Measurements from ENCODE around the gene ST3GAL6. TPM values are rescaled to one million over a fixed set of nuclear protein-coding genes. Genes with fewer than 3 reads are reported as not detected.
A peak's percentile ranks its signal among the peaks of the same experiment; 100 is the strongest.

The ST3GAL6 gene
- total RNA-seq, 1 donor from 2014 or later: 2.9 TPM

DNA sequence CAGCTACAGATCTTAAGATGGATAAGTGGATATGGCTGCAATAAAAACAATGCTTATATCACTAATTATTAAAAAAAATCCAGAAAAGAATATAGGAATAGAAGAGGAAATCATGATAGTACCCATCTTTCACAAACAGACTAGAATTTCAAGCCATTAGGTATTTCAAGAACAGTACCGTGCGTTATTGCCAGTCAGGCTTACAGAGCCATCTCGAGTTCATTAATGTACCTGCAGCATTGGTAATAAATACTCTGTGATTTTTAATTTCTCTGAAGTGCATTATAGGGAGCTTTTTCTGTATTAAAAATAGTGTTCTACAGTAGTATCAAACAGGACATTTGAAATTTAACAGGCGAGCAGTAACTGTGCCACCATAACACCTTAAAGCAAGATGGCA is 35.7 kb downstream of the ST3GAL6 start:
- FAIRE-seq: no peak
- no peaks in the 10 kb centered on the region for H3K36me3 ChIP-seq (ENCODE audit: control insufficient read depth, insufficient read depth, low read length)

DNA sequence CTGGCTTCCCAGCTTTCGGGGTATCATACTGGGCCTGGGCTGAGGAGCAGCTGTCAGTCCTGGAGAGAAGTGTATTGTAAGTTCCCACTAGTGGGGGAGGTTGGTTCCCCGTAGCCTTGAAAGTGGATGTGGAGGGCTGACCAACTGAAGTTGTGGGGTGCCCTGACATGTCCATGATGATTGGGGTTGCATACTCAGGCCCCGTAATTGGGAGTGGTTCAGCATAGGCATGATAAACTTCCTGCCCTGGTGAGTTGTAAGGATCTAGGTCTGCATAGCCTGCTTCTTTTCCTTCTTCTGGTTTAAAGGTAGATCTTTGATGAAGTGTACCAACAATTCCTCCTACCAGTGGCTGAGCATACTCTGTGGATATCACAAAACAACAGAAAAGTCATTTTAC is 36.3 kb downstream of the ST3GAL6 start:
- no peaks in the 10 kb centered on the region for H3K36me3 ChIP-seq (ENCODE audit: control insufficient read depth, insufficient read depth, low read length)
- FAIRE-seq: no peak

More for the DNA sequence above, 35.7 kb downstream of the ST3GAL6 start:
- Histone ChIP-seq H3K4me3 (ENCODE audit: low read depth, low read length) (no peak overlapping the region), H3K27me3 (ENCODE audit: control insufficient read depth, insufficient read depth, low read length) (no peaks in the 10 kb centered on the region)
- DNase-seq (ENCODE audit: low read depth): no peak
- TF ChIP-seq, protein P1, sequence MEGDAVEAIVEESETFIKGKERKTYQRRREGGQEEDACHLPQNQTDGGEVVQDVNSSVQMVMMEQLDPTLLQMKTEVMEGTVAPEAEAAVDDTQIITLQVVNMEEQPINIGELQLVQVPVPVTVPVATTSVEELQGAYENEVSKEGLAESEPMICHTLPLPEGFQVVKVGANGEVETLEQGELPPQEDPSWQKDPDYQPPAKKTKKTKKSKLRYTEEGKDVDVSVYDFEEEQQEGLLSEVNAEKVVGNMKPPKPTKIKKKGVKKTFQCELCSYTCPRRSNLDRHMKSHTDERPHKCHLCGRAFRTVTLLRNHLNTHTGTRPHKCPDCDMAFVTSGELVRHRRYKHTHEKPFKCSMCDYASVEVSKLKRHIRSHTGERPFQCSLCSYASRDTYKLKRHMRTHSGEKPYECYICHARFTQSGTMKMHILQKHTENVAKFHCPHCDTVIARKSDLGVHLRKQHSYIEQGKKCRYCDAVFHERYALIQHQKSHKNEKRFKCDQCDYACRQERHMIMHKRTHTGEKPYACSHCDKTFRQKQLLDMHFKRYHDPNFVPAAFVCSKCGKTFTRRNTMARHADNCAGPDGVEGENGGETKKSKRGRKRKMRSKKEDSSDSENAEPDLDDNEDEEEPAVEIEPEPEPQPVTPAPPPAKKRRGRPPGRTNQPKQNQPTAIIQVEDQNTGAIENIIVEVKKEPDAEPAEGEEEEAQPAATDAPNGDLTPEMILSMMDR (IDR thresholded peaks at IDR 0.05; ENCODE audit: insufficient read depth, low read length, severe bottlenecking): no peak

DNA sequence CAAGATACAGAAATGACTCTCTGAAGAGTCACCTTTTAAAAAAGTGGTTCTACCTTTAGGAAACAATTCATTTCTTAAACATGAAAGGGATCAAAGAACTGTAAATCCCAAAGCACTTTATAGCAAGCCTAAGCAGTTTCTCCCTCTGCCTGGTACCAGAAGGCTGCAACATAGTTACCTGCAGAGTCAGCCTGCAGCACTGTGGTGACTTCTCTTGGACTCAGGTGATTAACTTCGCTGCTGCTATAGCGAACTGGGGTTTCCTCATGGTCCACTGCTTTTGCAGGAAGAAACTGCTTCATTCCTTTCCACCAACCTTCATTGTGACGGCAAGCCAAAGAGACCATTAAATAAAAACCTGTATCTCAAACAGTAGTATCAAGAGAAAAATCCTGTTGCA is 37.3 kb downstream of the ST3GAL6 start:
- no peak overlapping the region for H3K4me3 ChIP-seq (ENCODE audit: low read depth, low read length)
- peak; percentile 58 for DNase-seq (ENCODE audit: low read depth)
- TF ChIP-seq, protein P1 (IDR thresholded peaks at IDR 0.05; ENCODE audit: insufficient read depth, low read length, severe bottlenecking): no peak
- no peak for FAIRE-seq
- peaks cover under 1% of the 10 kb centered on the region for H3K36me3 ChIP-seq (ENCODE audit: control insufficient read depth, insufficient read depth, low read length)
- H3K27me3 ChIP-seq (ENCODE audit: control insufficient read depth, insufficient read depth, low read length): no peaks in the 10 kb centered on the region

More for the DNA sequence above, 36.3 kb downstream of the ST3GAL6 start:
- Histone ChIP-seq H3K27me3 (ENCODE audit: control insufficient read depth, insufficient read depth, low read length) (no peaks in the 10 kb centered on the region), H3K4me3 (ENCODE audit: low read depth, low read length) (no peak overlapping the region)
- DNase-seq (ENCODE audit: low read depth): peak; percentile 74
- TF ChIP-seq, protein P1 (IDR thresholded peaks at IDR 0.05; ENCODE audit: insufficient read depth, low read length, severe bottlenecking): no peak

DNA sequence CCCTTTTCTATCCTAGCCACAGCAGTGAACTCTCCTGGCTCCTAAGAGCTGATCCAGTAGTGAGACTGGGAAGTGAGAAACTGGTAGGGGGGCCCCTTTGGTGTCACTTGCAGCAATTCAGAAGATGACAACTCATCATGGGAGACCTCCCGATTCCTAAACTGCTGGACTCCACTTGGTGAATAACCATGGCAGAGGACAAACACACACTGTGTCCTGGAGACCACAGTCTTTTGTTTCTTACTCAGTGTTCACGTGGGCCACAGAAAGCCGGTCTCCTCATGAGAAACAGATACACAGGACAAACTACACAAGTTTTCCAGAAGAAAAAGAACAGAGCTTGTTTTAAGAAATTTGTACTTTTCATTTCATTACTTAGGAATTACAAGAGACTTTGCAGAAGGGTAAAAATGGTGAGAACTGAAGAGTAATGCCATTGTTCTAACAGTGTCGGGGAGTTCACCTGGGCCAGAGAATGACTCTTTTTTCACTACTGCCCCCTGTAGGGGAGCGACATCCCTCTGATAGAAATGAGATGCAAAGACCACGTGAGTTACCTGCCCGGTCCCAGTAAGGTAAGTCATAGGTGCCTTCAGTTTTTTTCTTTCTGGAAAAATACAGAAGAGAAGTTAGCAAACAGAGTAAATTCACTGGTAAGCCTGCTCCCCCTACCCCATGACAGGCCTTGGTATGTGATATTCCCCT is 38.1 kb downstream of the ST3GAL6 start:
- TF ChIP-seq, protein P1 (IDR thresholded peaks at IDR 0.05; ENCODE audit: insufficient read depth, low read length, severe bottlenecking): no peak
- Histone ChIP-seq H3K36me3 (ENCODE audit: control insufficient read depth, insufficient read depth, low read length) (peaks cover 3% of the 10 kb centered on the region), H3K27me3 (ENCODE audit: control insufficient read depth, insufficient read depth, low read length) (no peaks in the 10 kb centered on the region), H3K4me3 (ENCODE audit: low read depth, low read length) (no peak overlapping the region)
- DNase-seq (ENCODE audit: low read depth): no peak
- no peak for FAIRE-seq

DNA sequence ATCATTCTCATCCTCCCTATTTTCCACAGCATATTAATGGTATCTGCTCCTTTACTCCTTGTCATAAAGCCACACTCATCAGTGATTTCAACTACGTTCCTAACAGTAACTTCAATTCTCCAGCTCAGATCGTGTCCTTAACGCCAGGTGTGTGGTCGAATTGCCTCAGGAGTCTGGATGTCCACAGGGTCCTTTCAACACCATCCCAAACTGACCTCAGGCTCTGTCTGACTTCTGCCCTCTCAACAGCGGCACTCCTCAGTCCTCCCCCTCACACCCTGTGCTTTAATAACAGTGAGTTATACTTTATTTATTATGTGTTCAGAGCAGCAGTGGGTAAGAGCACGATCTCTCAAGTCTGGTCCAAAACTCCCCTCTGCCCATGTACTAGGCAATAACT is 42.4 kb downstream of the ST3GAL6 start:
- no peak for FAIRE-seq
- TF ChIP-seq, protein P1 (IDR thresholded peaks at IDR 0.05; ENCODE audit: insufficient read depth, low read length, severe bottlenecking): no peak
- H3K36me3 ChIP-seq (ENCODE audit: control insufficient read depth, insufficient read depth, low read length): peaks cover 4% of the 10 kb centered on the region

DNA sequence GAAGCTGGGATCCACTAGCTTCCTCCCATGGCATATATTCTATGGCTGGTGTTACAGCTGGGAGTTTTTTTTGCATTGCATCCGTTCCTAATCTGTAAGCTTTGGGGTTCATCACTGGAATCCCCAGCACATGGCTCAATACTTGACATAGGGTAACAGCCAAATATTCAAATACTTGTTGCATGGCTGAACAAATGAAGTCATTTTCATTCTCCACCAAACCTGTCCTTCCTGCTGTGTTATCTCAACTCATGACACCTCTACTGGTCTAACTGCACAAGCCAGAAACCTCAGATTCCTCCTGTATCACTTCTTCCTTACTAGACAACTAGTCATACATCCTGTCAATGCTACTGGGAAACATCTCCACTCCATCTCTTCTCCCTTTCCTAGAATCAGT is 43.4 kb downstream of the ST3GAL6 start:
- peaks cover 4% of the 10 kb centered on the region for H3K36me3 ChIP-seq (ENCODE audit: control insufficient read depth, insufficient read depth, low read length)

More for the DNA sequence above, 42.4 kb downstream of the ST3GAL6 start:
- Histone ChIP-seq H3K4me3 (ENCODE audit: low read depth, low read length) (no peak overlapping the region), H3K27me3 (ENCODE audit: control insufficient read depth, insufficient read depth, low read length) (no peaks in the 10 kb centered on the region)
- DNase-seq (ENCODE audit: low read depth): no peak

More for the DNA sequence above, 43.4 kb downstream of the ST3GAL6 start:
- peak; percentile 95 for DNase-seq (ENCODE audit: low read depth)
- TF ChIP-seq, protein P1 (IDR thresholded peaks at IDR 0.05; ENCODE audit: insufficient read depth, low read length, severe bottlenecking): no peak
- Histone ChIP-seq H3K4me3 (ENCODE audit: low read depth, low read length) (no peak overlapping the region), H3K27me3 (ENCODE audit: control insufficient read depth, insufficient read depth, low read length) (no peaks in the 10 kb centered on the region)
- FAIRE-seq: peak; percentile 86
